Nephron progenitor cell (in vitro differentiated cells): Measurements from ENCODE around the gene CABP5.

ENCODE experiments used
- DNase-seq: peaks from one replicate; pipeline ENCODE4 v3.0.0; 2021
- H3K27ac Mint-ChIP-seq: 2 replicates; pipeline ENCODE4 v1.8.0; 2021; ENCODE audit warnings: mild to moderate bottlenecking, moderate library complexity, mixed read lengths
- H3K27me3 Mint-ChIP-seq: 2 replicates; pipeline ENCODE4 v1.8.0; 2021; ENCODE audit warnings: mild to moderate bottlenecking, low read depth, mixed read lengths; ENCODE audit not compliant: poor library complexity
- H3K36me3 Mint-ChIP-seq: 2 replicates; pipeline ENCODE4 v1.8.0; 2021; ENCODE audit warnings: low read depth, mixed read lengths
- H3K4me1 Mint-ChIP-seq: 2 replicates; pipeline ENCODE4 v1.8.0; 2021; ENCODE audit warnings: mixed read lengths
- H3K4me3 Mint-ChIP-seq: 2 replicates; pipeline ENCODE4 v1.8.0; 2021; ENCODE audit warnings: mild to moderate bottlenecking, moderate library complexity, mixed read lengths
- H3K9me3 Mint-ChIP-seq: 2 replicates; pipeline ENCODE4 v1.8.0; 2021; ENCODE audit warnings: mild to moderate bottlenecking, moderate library complexity, mixed read lengths
- TF ChIP-seq, protein P1 (sequence below): fragments of 200-600 bp; sonication (generic); IDR thresholded peaks from 2 replicates; pipeline ENCODE4 v1.5.0; 2021; ENCODE audit warnings: antibody characterized with exemption

Gene CABP5

DNA sequence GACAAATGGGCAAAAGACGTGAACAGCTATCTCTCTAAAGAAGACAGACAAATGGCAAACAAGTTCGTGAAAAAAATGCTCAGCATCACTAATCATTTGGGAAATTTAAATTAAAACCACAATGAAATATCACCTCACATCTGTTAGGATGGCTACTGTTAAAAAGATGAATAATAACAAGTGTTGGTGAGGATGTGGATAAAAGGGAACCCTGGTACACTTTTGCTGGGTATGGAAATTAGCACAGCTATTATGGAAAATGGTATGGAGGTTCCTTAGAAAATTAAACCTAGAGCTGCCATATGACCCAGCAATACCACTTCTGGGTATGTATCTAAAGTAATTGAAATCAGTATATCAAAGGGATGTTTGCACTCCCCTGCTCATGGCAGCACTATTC is 7.1 kb downstream of the CABP5 start:
- TF ChIP-seq, protein P1, sequence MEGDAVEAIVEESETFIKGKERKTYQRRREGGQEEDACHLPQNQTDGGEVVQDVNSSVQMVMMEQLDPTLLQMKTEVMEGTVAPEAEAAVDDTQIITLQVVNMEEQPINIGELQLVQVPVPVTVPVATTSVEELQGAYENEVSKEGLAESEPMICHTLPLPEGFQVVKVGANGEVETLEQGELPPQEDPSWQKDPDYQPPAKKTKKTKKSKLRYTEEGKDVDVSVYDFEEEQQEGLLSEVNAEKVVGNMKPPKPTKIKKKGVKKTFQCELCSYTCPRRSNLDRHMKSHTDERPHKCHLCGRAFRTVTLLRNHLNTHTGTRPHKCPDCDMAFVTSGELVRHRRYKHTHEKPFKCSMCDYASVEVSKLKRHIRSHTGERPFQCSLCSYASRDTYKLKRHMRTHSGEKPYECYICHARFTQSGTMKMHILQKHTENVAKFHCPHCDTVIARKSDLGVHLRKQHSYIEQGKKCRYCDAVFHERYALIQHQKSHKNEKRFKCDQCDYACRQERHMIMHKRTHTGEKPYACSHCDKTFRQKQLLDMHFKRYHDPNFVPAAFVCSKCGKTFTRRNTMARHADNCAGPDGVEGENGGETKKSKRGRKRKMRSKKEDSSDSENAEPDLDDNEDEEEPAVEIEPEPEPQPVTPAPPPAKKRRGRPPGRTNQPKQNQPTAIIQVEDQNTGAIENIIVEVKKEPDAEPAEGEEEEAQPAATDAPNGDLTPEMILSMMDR: no peak
- H3K27me3 Mint-ChIP-seq: peaks cover 31% of the 10 kb centered on the region
- DNase-seq: no peak
- no peak overlapping the region for H3K4me3 Mint-ChIP-seq
- H3K36me3 Mint-ChIP-seq: no peaks in the 10 kb centered on the region
- H3K9me3 Mint-ChIP-seq: peaks cover 22% of the 10 kb centered on the region
- no peaks in the 10 kb centered on the region for H3K4me1 Mint-ChIP-seq
- no peak overlapping the region for H3K27ac Mint-ChIP-seq

DNA sequence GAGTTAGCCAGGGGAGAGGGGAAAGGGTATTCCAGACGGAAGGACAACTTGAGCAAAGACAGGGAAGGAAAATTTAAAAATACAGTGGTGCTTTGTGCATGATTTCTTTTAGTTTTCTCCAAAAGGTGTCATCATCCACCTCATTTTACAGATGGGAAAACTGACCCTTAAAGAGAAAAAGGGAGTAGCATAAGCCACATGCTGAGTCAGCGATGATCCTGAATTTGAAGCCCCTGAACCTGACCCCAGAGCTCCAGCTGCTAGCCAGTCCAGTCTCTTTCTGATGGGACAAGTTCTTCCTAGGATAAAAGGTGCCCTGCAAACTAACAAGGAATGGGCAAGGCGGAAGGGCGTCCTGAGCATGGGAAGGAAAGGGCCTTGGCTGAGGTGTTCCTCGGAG is 10.3 kb downstream of the CABP5 start:
- no peak for DNase-seq
- H3K9me3 Mint-ChIP-seq: peaks cover 16% of the 10 kb centered on the region
- no peak overlapping the region for H3K27ac Mint-ChIP-seq
- no peak overlapping the region for H3K4me3 Mint-ChIP-seq
- H3K27me3 Mint-ChIP-seq: peaks cover 16% of the 10 kb centered on the region
- no peaks in the 10 kb centered on the region for H3K36me3 Mint-ChIP-seq
- TF ChIP-seq, protein P1: no peak
- H3K4me1 Mint-ChIP-seq: no peaks in the 10 kb centered on the region

DNA sequence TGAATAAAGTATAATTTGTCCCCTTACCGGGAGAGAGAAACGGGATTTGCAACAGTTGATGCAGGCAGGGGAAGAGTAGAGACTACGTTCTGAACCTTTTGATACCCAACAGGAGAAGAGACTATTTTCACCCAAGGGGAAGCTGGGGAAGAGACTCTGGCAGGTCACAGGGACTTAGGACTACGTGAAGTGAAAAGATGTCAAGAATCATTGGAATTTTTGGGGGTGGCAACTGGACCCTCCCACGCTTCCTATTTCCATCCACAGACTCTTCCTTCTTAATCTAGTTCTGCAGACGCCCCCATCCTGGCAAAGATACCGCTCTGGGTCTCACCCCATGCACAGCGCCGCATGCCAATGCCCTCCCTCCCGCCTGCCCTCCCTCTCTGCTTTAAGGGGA is 13.8 kb downstream of the CABP5 start:
- no peaks in the 10 kb centered on the region for H3K4me1 Mint-ChIP-seq
- TF ChIP-seq, protein P1: no peak
- no peak for DNase-seq
- H3K27me3 Mint-ChIP-seq: peaks cover 43% of the 10 kb centered on the region
- H3K36me3 Mint-ChIP-seq: no peaks in the 10 kb centered on the region
- H3K4me3 Mint-ChIP-seq: no peak overlapping the region
- H3K9me3 Mint-ChIP-seq: no peaks in the 10 kb centered on the region
- H3K27ac Mint-ChIP-seq: no peak overlapping the region

DNA sequence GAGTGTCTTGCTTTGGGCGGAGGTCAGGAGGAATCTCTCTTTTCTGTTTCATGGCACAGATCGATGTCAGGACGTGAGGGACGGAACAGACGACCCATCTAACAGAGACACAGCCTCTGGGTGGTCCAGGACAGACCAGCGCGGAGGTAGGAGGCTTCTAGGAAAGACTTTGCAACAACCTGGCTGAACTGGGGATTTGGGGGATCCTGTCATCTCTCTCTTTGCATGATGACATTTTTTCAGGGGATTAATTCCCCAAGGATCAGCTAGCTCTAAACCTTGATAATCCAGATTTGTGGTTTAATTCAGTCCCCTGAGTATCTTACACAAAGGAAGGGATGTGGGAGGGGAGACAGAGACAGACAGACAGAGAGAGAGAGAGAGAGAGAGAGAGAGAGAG is 14.4 kb downstream of the CABP5 start:
- Mint-ChIP-seq H3K4me1 (no peaks in the 10 kb centered on the region), H3K9me3 (no peaks in the 10 kb centered on the region), H3K27ac (no peak overlapping the region), H3K4me3 (no peak overlapping the region), H3K36me3 (no peaks in the 10 kb centered on the region), H3K27me3 (peaks cover 50% of the 10 kb centered on the region)
- no peak for DNase-seq
- TF ChIP-seq, protein P1: no peak

DNA sequence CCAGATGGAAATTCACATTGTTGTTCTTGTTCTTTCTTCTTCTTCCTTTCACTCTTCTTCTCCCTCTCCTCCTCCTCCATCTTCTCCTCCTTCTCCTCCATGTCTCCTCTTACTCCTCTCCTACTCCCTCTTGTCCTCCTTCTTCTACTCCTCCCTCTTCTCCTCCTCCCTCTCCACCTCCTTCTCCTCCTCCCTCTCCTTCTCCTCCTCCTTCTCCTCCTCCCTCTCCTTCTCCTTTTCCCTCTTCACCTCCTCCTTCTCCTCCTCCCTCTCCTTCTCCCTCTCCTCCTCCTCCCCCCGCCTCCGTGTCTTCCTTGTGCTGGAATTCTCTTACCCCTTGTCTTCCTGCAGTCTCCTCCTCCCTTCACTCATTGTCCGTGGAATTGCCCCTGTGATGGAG is 18.4 kb downstream of the CABP5 start:
- no peak for DNase-seq
- no peak overlapping the region for H3K4me3 Mint-ChIP-seq
- H3K36me3 Mint-ChIP-seq: no peaks in the 10 kb centered on the region
- H3K27me3 Mint-ChIP-seq: peaks cover 78% of the 10 kb centered on the region
- H3K27ac Mint-ChIP-seq: no peak overlapping the region
- TF ChIP-seq, protein P1: no peak
- H3K4me1 Mint-ChIP-seq: no peaks in the 10 kb centered on the region
- no peaks in the 10 kb centered on the region for H3K9me3 Mint-ChIP-seq

DNA sequence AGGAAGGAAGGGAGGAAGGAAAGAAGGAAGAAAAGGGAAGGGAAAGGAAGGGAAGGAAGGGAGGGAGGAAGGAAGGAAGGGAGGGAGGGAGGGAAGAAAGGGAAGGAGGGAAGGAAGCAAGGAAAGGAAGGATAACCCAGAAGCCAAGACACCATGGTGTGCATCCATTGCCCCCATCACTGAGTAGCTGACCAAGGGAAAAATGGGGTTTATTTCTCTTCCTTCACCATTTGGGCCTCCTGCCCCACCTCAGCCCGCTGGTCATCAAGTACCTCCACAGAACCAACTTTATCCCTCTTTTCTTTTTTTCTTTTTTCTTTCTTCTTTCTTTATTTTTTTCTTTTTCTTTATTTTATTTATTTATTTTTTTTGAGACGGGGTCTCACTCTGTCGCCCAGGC is 20.4 kb downstream of the CABP5 start:
- Mint-ChIP-seq H3K4me3 (no peak overlapping the region), H3K36me3 (no peaks in the 10 kb centered on the region), H3K27me3 (peaks cover 78% of the 10 kb centered on the region), H3K27ac (no peak overlapping the region), H3K9me3 (no peaks in the 10 kb centered on the region), H3K4me1 (no peaks in the 10 kb centered on the region)
- no peak for DNase-seq
- TF ChIP-seq, protein P1: no peak
